Measurements from ENCODE around the gene BIRC7.

BIRC7 gene

DNA sequence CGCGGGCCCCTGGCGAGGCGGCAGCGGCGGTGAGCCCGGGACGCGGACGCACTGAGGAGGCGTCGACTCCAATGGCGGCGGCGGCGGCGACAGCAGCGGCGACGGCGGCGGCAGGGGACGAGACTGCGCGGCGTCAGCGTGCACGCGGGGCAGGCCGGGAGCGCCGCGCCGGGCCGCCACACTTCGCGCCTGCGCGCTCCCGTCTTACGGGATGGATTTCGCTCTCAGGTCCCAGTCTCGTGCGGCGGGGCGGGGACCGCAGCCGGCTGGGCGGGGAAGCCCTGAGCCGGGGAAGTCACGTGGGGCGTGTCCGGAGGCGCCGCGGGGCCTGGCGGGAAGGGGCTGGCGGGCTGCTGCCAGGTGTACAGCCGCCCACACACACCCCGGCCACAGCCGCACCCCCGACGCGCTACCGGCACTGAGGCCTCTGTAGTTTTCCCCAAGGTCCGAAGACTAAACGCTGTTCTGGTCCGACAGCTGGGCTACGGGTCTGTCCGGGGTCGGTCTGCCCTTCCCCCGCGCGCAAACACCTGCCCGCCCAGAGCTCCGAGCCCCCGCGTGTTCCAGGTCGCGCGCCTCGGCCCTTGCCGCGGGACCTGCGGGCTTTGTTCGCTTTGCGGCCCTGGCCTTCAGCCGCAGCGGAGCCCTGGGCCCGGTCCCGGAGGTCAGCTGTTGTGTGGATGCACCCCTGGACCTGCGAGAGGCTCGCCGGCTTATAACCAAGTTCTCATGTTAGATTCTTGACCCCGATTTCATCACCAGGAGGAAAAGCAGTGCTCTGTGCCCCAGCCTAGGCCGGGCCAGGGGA, 19.5 kb upstream of the BIRC7 start, which contains the start of gene YTHDF1:
YTHDF1 (minus strand) TSS at position 91 of the 808 bp plus-strand sequence. CDS start 239 bp downstream, outside the sequence.
- TF ChIP-seq ZFX (IDR thresholded peaks at IDR 0.05): peak; percentile 69; the same call in 1 of the 2 replicates
- TF ChIP-seq, protein P1, sequence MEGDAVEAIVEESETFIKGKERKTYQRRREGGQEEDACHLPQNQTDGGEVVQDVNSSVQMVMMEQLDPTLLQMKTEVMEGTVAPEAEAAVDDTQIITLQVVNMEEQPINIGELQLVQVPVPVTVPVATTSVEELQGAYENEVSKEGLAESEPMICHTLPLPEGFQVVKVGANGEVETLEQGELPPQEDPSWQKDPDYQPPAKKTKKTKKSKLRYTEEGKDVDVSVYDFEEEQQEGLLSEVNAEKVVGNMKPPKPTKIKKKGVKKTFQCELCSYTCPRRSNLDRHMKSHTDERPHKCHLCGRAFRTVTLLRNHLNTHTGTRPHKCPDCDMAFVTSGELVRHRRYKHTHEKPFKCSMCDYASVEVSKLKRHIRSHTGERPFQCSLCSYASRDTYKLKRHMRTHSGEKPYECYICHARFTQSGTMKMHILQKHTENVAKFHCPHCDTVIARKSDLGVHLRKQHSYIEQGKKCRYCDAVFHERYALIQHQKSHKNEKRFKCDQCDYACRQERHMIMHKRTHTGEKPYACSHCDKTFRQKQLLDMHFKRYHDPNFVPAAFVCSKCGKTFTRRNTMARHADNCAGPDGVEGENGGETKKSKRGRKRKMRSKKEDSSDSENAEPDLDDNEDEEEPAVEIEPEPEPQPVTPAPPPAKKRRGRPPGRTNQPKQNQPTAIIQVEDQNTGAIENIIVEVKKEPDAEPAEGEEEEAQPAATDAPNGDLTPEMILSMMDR (conservative IDR thresholded peaks at IDR 0.05): no peak
- peak within 1 kb of the TSS; percentile 96 for H3K27ac ChIP-seq

DNA sequence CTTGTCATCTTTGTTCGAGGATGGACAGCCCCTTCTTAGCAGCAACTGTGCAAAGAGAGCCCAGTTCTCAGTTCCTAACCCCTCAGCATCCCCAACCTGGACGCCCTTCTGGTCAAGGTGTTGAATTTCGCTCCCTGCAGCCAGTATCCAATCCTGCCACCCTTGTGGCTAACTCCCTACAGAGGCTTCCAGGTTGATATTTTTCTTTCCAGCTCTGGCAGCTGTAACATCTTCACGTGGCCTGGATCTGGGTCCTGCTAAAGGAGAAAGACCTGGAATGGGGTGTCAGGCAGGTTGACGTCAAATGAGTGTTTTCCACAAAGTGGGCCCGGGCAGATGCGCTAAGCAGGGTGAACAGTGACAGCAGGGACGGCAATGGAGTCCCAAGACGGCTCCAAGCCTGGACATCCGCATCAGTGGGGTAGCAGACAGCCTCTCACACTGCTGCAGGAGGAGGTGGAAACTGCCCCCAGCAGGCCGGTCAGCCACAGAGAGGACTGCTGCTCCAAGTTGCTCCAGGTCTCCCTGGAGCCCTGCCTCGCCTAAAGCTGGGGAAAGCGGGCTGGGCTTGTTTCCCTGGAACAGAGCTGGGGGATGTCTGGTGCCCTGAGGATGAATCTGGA, 18.7 kb upstream of the BIRC7 start:
- TF ChIP-seq, protein P1 (conservative IDR thresholded peaks at IDR 0.05): no peak
- peak overlapping the region; percentile 96 for H3K27ac ChIP-seq

DNA sequence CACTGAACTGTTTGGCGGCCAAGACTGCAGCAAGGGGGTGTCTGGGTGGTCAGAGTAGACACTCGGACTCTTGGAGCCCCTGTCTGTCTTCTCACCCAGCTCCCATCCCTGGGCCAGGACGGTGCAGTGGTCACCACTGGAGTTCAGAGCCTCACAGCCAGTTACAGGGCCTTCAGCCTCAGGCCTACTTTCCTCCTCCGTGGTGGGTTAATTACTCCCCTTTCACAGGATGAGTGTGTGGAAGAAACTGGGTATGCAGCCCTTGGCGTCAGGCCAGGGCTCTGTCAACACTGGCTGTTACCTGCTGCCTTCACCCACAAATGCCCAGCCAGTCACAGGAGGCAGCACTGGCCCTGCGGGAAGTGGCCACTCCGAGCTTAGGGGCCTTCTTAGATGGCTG, 18.0 kb upstream of the BIRC7 start:
- H3K27ac ChIP-seq: peak overlapping the region; percentile 96; the same call in 1 of the 2 replicates
- no peak for TF ChIP-seq ZFX (IDR thresholded peaks at IDR 0.05)
- TF ChIP-seq, protein P1 (conservative IDR thresholded peaks at IDR 0.05): no peak

DNA sequence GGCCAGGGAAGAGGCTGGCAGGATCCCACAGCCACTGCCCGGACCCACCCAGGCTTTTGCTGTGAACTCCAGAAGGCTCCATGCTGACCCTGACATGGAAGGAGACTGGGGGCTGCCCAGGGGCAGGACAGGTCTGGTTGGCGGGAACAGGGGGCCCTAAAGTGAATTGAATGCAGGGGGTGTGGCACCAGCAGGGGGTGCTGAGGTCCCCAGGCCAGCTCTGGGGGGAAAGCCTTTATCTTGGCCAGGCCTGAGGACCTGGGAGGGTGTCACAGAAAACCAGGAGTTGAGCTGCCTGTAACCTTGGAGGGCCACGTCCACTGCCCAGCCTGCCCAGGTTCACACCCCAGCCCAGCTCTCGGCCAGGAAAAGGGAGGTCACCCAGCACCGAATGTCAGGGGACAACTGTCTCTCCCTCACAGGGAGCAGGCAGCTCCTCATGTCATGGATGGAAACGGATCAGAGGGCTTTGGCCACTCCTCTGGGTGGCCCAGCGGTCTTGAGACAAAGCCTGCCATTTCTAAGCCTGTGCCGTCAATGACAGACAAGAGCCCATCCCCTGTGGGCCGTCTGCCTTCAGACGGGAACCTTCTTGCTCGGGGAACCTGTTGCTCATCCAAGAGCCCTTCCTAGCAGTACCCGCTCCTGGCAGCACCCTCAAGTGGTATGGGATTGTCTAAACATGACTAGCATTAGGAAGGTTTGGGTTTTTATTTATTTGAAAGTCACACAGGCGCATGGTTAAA, 16.8 kb upstream of the BIRC7 start:
- H3K27ac ChIP-seq: no peak overlapping the region
- TF ChIP-seq ZFX (IDR thresholded peaks at IDR 0.05): no peak
- TF ChIP-seq, protein P1 (conservative IDR thresholded peaks at IDR 0.05): no peak

DNA sequence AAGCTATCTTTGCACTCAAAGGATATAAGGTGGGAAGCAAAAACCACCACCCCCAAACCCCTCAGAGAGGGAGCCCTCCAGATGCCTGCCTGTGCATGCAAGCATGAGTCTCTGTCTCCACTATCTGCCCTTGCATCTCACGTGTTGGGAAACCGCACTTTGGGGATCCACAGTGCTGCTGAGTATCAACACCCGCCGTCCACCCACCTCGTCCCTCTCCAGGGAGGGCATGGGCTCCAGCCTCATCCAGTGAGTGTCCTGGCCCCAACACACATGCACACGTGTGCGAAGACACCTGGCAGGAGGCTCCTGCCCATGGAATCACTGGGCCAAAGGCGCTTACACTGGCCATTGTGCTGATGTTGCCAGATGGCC, 16.3 kb upstream of the BIRC7 start:
- no peak overlapping the region for H3K27ac ChIP-seq
- TF ChIP-seq, protein P1 (conservative IDR thresholded peaks at IDR 0.05): no peak
- TF ChIP-seq ZFX (IDR thresholded peaks at IDR 0.05): no peak

DNA sequence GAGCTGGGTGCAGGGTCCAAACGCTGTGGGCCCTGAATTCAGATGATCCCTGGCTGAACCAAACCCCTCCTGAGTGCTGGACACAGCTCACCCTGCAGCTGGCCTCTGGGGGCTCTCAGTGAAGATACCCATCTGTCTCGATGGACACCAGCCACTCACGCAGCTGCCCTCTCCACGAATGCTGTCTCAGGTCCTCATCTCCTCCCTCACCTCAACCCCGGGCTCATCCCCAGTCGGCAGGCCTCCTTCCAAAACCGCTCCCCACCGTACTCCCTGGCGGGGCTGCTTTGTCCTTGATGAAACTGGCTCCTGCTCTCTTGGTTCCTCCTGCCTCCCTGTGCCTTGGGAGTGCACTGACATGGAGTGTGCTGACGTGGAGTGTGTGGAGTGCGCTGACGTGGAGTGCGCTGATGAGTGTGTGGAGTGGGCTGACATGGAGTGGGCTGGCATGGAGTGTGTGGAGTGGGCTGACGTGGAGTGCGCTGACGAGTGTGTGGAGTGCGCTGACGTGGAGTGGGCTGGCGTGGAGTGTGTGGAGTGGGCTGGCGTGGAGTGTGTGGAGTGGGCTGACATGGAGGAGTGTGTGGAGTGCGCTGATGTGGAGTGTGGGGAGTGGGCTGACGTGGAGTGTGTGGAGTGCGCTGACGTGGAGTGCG, 15.7 kb upstream of the BIRC7 start:
- no peak overlapping the region for H3K27ac ChIP-seq
- no peak for TF ChIP-seq ZFX (IDR thresholded peaks at IDR 0.05)
- TF ChIP-seq, protein P1 (conservative IDR thresholded peaks at IDR 0.05): no peak
